ENCODE results near the gene MACROD2. TPM values are rescaled to one million over a fixed set of nuclear protein-coding genes. Genes with fewer than 3 reads are reported as not detected.

Gene MACROD2
- total RNA-seq, 1 donor from 2014 or later = 0.23 TPM

- no peak overlapping the region for H3K4me3 ChIP-seq (ENCODE audit: low read depth, low read length)
- no peak for DNase-seq (ENCODE audit: low read depth)
- no peak for TF ChIP-seq CTCF (conservative IDR thresholded peaks at IDR 0.05; ENCODE audit: low read depth, low read length)
These were observed 785.2 kb downstream of the MACROD2 start for GRCh38 chr20:14780508-14780907.

GRCh38 chr20:14782731-14783130, 787.4 kb downstream of the MACROD2 start:
- H3K4me3 ChIP-seq (ENCODE audit: low read depth, low read length) = no peak overlapping the region
- no peak for DNase-seq (ENCODE audit: low read depth)

GRCh38 chr20:14783766-14784165, 788.5 kb downstream of the MACROD2 start:
- no peak for DNase-seq (ENCODE audit: low read depth)
- H3K4me3 ChIP-seq (ENCODE audit: low read depth, low read length) = no peak overlapping the region
- no peak for TF ChIP-seq CTCF (conservative IDR thresholded peaks at IDR 0.05; ENCODE audit: low read depth, low read length)

More at GRCh38 chr20:14782731-14783130, 787.4 kb downstream of the MACROD2 start:
- no peak for TF ChIP-seq CTCF (conservative IDR thresholded peaks at IDR 0.05; ENCODE audit: low read depth, low read length)

- no peak overlapping the region for H3K4me3 ChIP-seq (ENCODE audit: low read depth, low read length)
- no peak for TF ChIP-seq CTCF (conservative IDR thresholded peaks at IDR 0.05; ENCODE audit: low read depth, low read length)
These were observed 789.9 kb downstream of the MACROD2 start for GRCh38 chr20:14785065-14785743.

GRCh38 chr20:14790190-14790589, 794.9 kb downstream of the MACROD2 start:
- TF ChIP-seq CTCF (conservative IDR thresholded peaks at IDR 0.05; ENCODE audit: low read depth, low read length) = no peak
- no peak overlapping the region for H3K4me3 ChIP-seq (ENCODE audit: low read depth, low read length)
- DNase-seq (ENCODE audit: low read depth) = no peak

More at GRCh38 chr20:14785065-14785743, 789.9 kb downstream of the MACROD2 start:
- no peak for DNase-seq (ENCODE audit: low read depth)

- no peak for TF ChIP-seq CTCF (conservative IDR thresholded peaks at IDR 0.05; ENCODE audit: low read depth, low read length)
- DNase-seq (ENCODE audit: low read depth) = no peak
- no peak overlapping the region for H3K4me3 ChIP-seq (ENCODE audit: low read depth, low read length)
These were observed 795.7 kb downstream of the MACROD2 start for GRCh38 chr20:14790771-14791620.

All from epithelial cell of proximal tubule (primary cell).